Stomach (tissue), 4 donors: ENCODE measurements around the gene NANS.

Experiments used
- EP300 ChIP-seq: sonication (generic); formaldehyde crosslinking; IDR thresholded peaks from one replicate; pipeline ENCODE4 v1.6.1; 2017; ENCODE audit warnings: antibody characterized with exemption
- POLR2A ChIP-seq, 4 donors: fragments of 450-650 bp; IDR thresholded peaks; one replicate each; pipeline ENCODE4 v1.6.1; 2016; ENCODE audit warnings: antibody characterized with exemption in 4 of 4, control low read depth in 2 of 4, mild to moderate bottlenecking in 1 of 4, moderate library complexity in 1 of 4
- POLR2AphosphoS5 ChIP-seq, 3 donors: sonication (generic); formaldehyde crosslinking; IDR thresholded peaks; one replicate each; pipeline ENCODE4 v1.6.1; 2016; ENCODE audit warnings: antibody characterized with exemption in 3 of 3
- TF ChIP-seq, protein P1 (sequence below), 7 experiments: fragments of 450-650 bp in 4 of 7; fragments of 200-600 bp in 3 of 7; sonication (generic) in 3 of 7; IDR thresholded peaks; one replicate each; pipeline ENCODE4 v1.5.1; 2016 to 2019; ENCODE audit warnings: antibody characterized with exemption in 7 of 7, control low read depth in 2 of 7, mild to moderate bottlenecking in 1 of 7

- TF ChIP-seq, protein P1, sequence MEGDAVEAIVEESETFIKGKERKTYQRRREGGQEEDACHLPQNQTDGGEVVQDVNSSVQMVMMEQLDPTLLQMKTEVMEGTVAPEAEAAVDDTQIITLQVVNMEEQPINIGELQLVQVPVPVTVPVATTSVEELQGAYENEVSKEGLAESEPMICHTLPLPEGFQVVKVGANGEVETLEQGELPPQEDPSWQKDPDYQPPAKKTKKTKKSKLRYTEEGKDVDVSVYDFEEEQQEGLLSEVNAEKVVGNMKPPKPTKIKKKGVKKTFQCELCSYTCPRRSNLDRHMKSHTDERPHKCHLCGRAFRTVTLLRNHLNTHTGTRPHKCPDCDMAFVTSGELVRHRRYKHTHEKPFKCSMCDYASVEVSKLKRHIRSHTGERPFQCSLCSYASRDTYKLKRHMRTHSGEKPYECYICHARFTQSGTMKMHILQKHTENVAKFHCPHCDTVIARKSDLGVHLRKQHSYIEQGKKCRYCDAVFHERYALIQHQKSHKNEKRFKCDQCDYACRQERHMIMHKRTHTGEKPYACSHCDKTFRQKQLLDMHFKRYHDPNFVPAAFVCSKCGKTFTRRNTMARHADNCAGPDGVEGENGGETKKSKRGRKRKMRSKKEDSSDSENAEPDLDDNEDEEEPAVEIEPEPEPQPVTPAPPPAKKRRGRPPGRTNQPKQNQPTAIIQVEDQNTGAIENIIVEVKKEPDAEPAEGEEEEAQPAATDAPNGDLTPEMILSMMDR (IDR thresholded peaks at IDR 0.05) = no peak
- TF ChIP-seq POLR2AphosphoS5 (IDR thresholded peaks at IDR 0.05) (no peak), POLR2A (IDR thresholded peaks at IDR 0.05) (no peak), EP300 (no peak)
Measured at GRCh38 chr9:98019098-98019497, 37.4 kb upstream of the NANS start.
